HEK293T (cell line): ENCODE data around the gene FSD2.
"Not testable (repeated sequence)": the region's sequence is repeated elsewhere in the genome, so short reads cannot be mapped to it uniquely, and the experiment has no call there.

ENCODE experiments used
- CTCF ChIA-PET: fragments of 350-600 bp; formaldehyde crosslinking; extraction: SDS; loops from one replicate; lab custom pipeline; 2021; ENCODE audit warnings: antibody characterized with exemption, inconsistent platforms; lab: Yijun Ruan, JAX
- POLR2A ChIA-PET: fragments of 350-600 bp; formaldehyde crosslinking; extraction: SDS; loops from one replicate; lab custom pipeline; 2020; ENCODE audit warnings: antibody characterized with exemption, inconsistent platforms; lab: Yijun Ruan, JAX
- DNase-seq: peaks from one replicate; pipeline ENCODE4 v3.0.0; 2012; ENCODE audit warnings: mixed read lengths; ENCODE audit errors: extremely low spot score
- ARNT ChIP-seq: fragments of 450-650 bp; IDR thresholded peaks from 2 replicates; pipeline ENCODE4 v1.6.1; 2017; ENCODE audit warnings: mild to moderate bottlenecking
- BHLHE40 ChIP-seq: fragments of 450-650 bp; IDR thresholded peaks from 2 replicates; pipeline ENCODE4 v1.6.1; 2016; ENCODE audit warnings: mild to moderate bottlenecking, moderate library complexity, borderline replicate concordance
- CTBP1 ChIP-seq: fragments of 450-650 bp; IDR thresholded peaks from 2 replicates; pipeline ENCODE4 v1.6.1; 2016; ENCODE audit warnings: borderline replicate concordance
- ELF4 ChIP-seq: fragments of 450-650 bp; IDR thresholded peaks from 2 replicates; pipeline ENCODE4 v1.6.1; 2017; ENCODE audit warnings: antibody characterized with exemption
- FOXA1 ChIP-seq: fragments of 450-650 bp; IDR thresholded peaks from 2 replicates; pipeline ENCODE4 v1.6.1; 2016; ENCODE audit warnings: mild to moderate bottlenecking
- FOXK2 ChIP-seq: fragments of 450-650 bp; IDR thresholded peaks from 2 replicates; pipeline ENCODE4 v1.6.1; 2016; ENCODE audit warnings: mild to moderate bottlenecking
- FOXM1 ChIP-seq: fragments of 450-650 bp; IDR thresholded peaks from 2 replicates; pipeline ENCODE4 v1.6.1; 2017; ENCODE audit warnings: mild to moderate bottlenecking, borderline replicate concordance
- HDGF ChIP-seq: fragments of 450-650 bp; IDR thresholded peaks from 2 replicates; pipeline ENCODE4 v1.6.1; 2017; ENCODE audit warnings: antibody characterized with exemption, borderline replicate concordance
- L3MBTL2 ChIP-seq: fragments of 450-650 bp; conservative IDR thresholded peaks from 2 replicates; pipeline ENCODE4 v1.6.1; 2016; ENCODE audit warnings: mild to moderate bottlenecking
- LEF1 ChIP-seq: fragments of 450-650 bp; IDR thresholded peaks from 2 replicates; pipeline ENCODE4 v1.6.1; 2017; ENCODE audit warnings: mild to moderate bottlenecking, borderline replicate concordance
- NFRKB ChIP-seq: fragments of 450-650 bp; IDR thresholded peaks from 2 replicates; pipeline ENCODE4 v1.6.1; 2016; ENCODE audit warnings: mild to moderate bottlenecking, moderate library complexity
- PKNOX1 ChIP-seq: fragments of 450-650 bp; IDR thresholded peaks from 2 replicates; pipeline ENCODE4 v1.6.1; 2016
- SP1 ChIP-seq: fragments of 450-650 bp; IDR thresholded peaks from 2 replicates; pipeline ENCODE4 v1.6.1; 2017
- SUZ12 ChIP-seq: fragments of 450-650 bp; IDR thresholded peaks from 2 replicates; pipeline ENCODE4 v1.6.1; 2016; ENCODE audit warnings: mild to moderate bottlenecking
- TARDBP ChIP-seq: fragments of 450-650 bp; IDR thresholded peaks from 2 replicates; pipeline ENCODE4 v1.6.1; 2016
- ZNF384 ChIP-seq: fragments of 450-650 bp; IDR thresholded peaks from 2 replicates; pipeline ENCODE4 v1.6.1; 2016

FSD2 gene

GRCh38 chr15:82828075-82828474, 22.2 kb upstream of the FSD2 start:
- DNase-seq = no peak
- TF ChIP-seq CTBP1 (no peak), L3MBTL2 (no peak), FOXK2 (no peak), ZNF384 (no peak), FOXA1 (no peak), SP1 (no peak), LEF1 (no peak), HDGF (no peak), BHLHE40 (no peak), PKNOX1 (no peak), SUZ12 (no peak), TARDBP (no peak), NFRKB (no peak), ELF4 (no peak), FOXM1 (no peak), ARNT (no peak)
- CTCF ChIA-PET = no interaction called here
- POLR2A ChIA-PET = no interaction called here

GRCh38 chr15:82823049-82823448, 17.2 kb upstream of the FSD2 start:
- ChIA-PET POLR2A (no interaction called here), CTCF (no interaction called here)
- TF ChIP-seq HDGF = no peak
- TF ChIP-seq FOXM1 = no peak
- TF ChIP-seq TARDBP = no peak
- TF ChIP-seq FOXA1 = no peak
- no peak for TF ChIP-seq ARNT
- TF ChIP-seq NFRKB = no peak
- no peak for TF ChIP-seq SUZ12
- no peak for TF ChIP-seq FOXK2
- no peak for TF ChIP-seq LEF1
- no peak for TF ChIP-seq SP1
- TF ChIP-seq PKNOX1 = no peak
- no peak for TF ChIP-seq ZNF384
- TF ChIP-seq BHLHE40 = no peak
- TF ChIP-seq CTBP1 = no peak
- TF ChIP-seq L3MBTL2 = no peak
- TF ChIP-seq ELF4 = no peak
- DNase-seq = no peak

GRCh38 chr15:82821851-82822250, 16.0 kb upstream of the FSD2 start:
- POLR2A ChIA-PET, DNase-seq, CTCF ChIA-PET: not testable (repeated sequence)

- CTCF ChIA-PET, POLR2A ChIA-PET, DNase-seq: not testable (repeated sequence)
Measured at GRCh38 chr15:82821396-82821795, 15.5 kb upstream of the FSD2 start.

- DNase-seq = no peak
- ChIA-PET CTCF (no interaction called here), POLR2A (no interaction called here)
- TF ChIP-seq ARNT = no peak
- TF ChIP-seq LEF1 = no peak
- TF ChIP-seq TARDBP = no peak
- TF ChIP-seq ZNF384 = no peak
- no peak for TF ChIP-seq L3MBTL2
- TF ChIP-seq CTBP1 = no peak
- TF ChIP-seq NFRKB = no peak
- TF ChIP-seq FOXK2 = no peak
- TF ChIP-seq SP1 = no peak
- TF ChIP-seq PKNOX1 = no peak
- TF ChIP-seq HDGF = no peak
- TF ChIP-seq FOXM1 = no peak
- TF ChIP-seq SUZ12 = no peak
- TF ChIP-seq ELF4 = no peak
- TF ChIP-seq BHLHE40 = no peak
Measured at GRCh38 chr15:82820128-82820527, 14.3 kb upstream of the FSD2 start.

- CTCF ChIA-PET = interaction anchor here (0.6 to 1.0 kb wide), 3 partner anchors 49 to 283 kb away, joined by 3 to 7 read pairs (median 4); no protein-coding TSS in a partner anchor
Measured at GRCh38 chr15:82812994-82813393, 7.1 kb upstream of the FSD2 start.

More at GRCh38 chr15:82812994-82813393, 7.1 kb upstream of the FSD2 start:
- TF ChIP-seq ELF4 (no peak), NFRKB (no peak), SP1 (no peak), TARDBP (no peak), FOXM1 (no peak), FOXA1 (no peak), SUZ12 (no peak), LEF1 (no peak), FOXK2 (no peak), L3MBTL2 (no peak), ARNT (no peak), BHLHE40 (no peak), ZNF384 (no peak), HDGF (no peak), CTBP1 (no peak), PKNOX1 (no peak)
- POLR2A ChIA-PET = no interaction called here
- no peak for DNase-seq
